ENCODE results near the gene ABI2. TPM values are rescaled to one million over a fixed set of nuclear protein-coding genes. Genes with fewer than 3 reads are reported as not detected.

Gene ABI2
- total RNA-seq, 1 donor from 2014 or later: 34.7 TPM

- DNase-seq (ENCODE audit: low spot score): no peak
These were observed 148.7 kb downstream of the ABI2 start for GRCh38 chr2:203476881-203477280.

GRCh38 chr2:203480623-203481022 is 152.4 kb downstream of the ABI2 start:
- no peak for DNase-seq (ENCODE audit: low spot score)

- peak; percentile 18 for DNase-seq (ENCODE audit: low spot score)
These were observed 156.3 kb downstream of the ABI2 start for GRCh38 chr2:203484266-203485112.

- DNase-seq (ENCODE audit: low spot score): no peak
These were observed 161.3 kb downstream of the ABI2 start for GRCh38 chr2:203489531-203489930.

GRCh38 chr2:203490391-203490790 is 162.2 kb downstream of the ABI2 start:
- no peak for DNase-seq (ENCODE audit: low spot score)

GRCh38 chr2:203492965-203493364 is 164.8 kb downstream of the ABI2 start:
- DNase-seq (ENCODE audit: low spot score): no peak

Other genes starting within 250 kb of the ABI2 start
- gene CYP20A1, start 89.4 kb upstream of the ABI2 start, total RNA-seq (ENCODE audit: insufficient read depth, low replicate concordance): 88.1 TPM
- 18.3 TPM for gene RAPH1, start 206.9 kb downstream of the ABI2 start, total RNA-seq (ENCODE audit: insufficient read depth, low replicate concordance)

Data from umbilical cord (tissue), 2 donors.